GM12872 (cell line): ENCODE results near the gene MBIP.

Experiments
- CTCF ChIP-seq: IDR thresholded peaks from 3 replicates; pipeline ENCODE4 v1.5.1; 2011; ENCODE audit warnings: low read depth, mild to moderate bottlenecking, low read length, moderate library complexity; ENCODE audit not compliant: insufficient read depth

MBIP gene

GRCh38 chr14:36346052-36346451 is 25.6 kb upstream of the MBIP start:
- no peak for TF ChIP-seq CTCF

- no peak for TF ChIP-seq CTCF
These were observed 23.8 kb upstream of the MBIP start for GRCh38 chr14:36344211-36344610.

GRCh38 chr14:36340276-36340890 is 19.9 kb upstream of the MBIP start:
- no peak for TF ChIP-seq CTCF

GRCh38 chr14:36339816-36340215 is 19.4 kb upstream of the MBIP start:
- no peak for TF ChIP-seq CTCF

- TF ChIP-seq CTCF = no peak
These were observed 12.7 kb upstream of the MBIP start for GRCh38 chr14:36333119-36333518.

- TF ChIP-seq CTCF = no peak
These were observed 5.4 kb upstream of the MBIP start for GRCh38 chr14:36325853-36326252.

GRCh38 chr14:36324897-36325296 is 4.5 kb upstream of the MBIP start:
- TF ChIP-seq CTCF = no peak
